ENCODE data around the gene FBXO21. TPM values are rescaled to one million over a fixed set of nuclear protein-coding genes. Genes with fewer than 3 reads are reported as not detected.

FBXO21 gene
- total and polyA plus RNA-seq, 2 experiments from 2014 or later, result 46.3 to 84.2 TPM

GRCh38 chr12:117140397-117141096 is 49.7 kb downstream of the FBXO21 start:
- H3K9me2 ChIP-seq (ENCODE audit: insufficient read depth), result no peaks in the 10 kb centered on the region
- H4K20me1 ChIP-seq (replicated peaks; ENCODE audit: insufficient read depth), result no peaks in the 10 kb centered on the region
- ATAC-seq (peak; percentile 15; the same call in 2 of the 3 replicates), DNase-seq (ENCODE audit: low spot score) (no peak)
- no peak overlapping the region for H3K4me2 ChIP-seq
- H3F3A ChIP-seq (replicated peaks; ENCODE audit: low read depth), result no peaks in the 10 kb centered on the region; the same call in 1 of the 2 replicates
- Mint-ChIP-seq H3K27ac (no peak overlapping the region), H3K4me3 (no peak overlapping the region), H3K36me3 (ENCODE audit: low read depth) (peaks cover 12% of the 10 kb centered on the region), H3K9me3 (no peaks in the 10 kb centered on the region), H3K4me1 (peaks cover 7% of the 10 kb centered on the region; the same call in 2 of the 3 replicates), H3K27me3 (ENCODE audit: insufficient read depth, low read depth, poor library complexity) (peaks cover 4% of the 10 kb centered on the region)
- no peaks in the 10 kb centered on the region for H3K4me1 ChIP-seq (ENCODE audit: insufficient read depth)
- no peak overlapping the region for H2AFZ ChIP-seq
- no peaks in the 10 kb centered on the region for H3K27me3 ChIP-seq (ENCODE audit: insufficient read depth)
- no peaks in the 10 kb centered on the region for H3K79me2 ChIP-seq (replicated peaks; ENCODE audit: insufficient read depth)
- TF ChIP-seq JUNB (IDR thresholded peaks at IDR 0.05; ENCODE audit: unreplicated experiment), result no peak
- TF ChIP-seq STAT1 (IDR thresholded peaks at IDR 0.05; ENCODE audit: unreplicated experiment), result no peak
- TF ChIP-seq, protein P1, sequence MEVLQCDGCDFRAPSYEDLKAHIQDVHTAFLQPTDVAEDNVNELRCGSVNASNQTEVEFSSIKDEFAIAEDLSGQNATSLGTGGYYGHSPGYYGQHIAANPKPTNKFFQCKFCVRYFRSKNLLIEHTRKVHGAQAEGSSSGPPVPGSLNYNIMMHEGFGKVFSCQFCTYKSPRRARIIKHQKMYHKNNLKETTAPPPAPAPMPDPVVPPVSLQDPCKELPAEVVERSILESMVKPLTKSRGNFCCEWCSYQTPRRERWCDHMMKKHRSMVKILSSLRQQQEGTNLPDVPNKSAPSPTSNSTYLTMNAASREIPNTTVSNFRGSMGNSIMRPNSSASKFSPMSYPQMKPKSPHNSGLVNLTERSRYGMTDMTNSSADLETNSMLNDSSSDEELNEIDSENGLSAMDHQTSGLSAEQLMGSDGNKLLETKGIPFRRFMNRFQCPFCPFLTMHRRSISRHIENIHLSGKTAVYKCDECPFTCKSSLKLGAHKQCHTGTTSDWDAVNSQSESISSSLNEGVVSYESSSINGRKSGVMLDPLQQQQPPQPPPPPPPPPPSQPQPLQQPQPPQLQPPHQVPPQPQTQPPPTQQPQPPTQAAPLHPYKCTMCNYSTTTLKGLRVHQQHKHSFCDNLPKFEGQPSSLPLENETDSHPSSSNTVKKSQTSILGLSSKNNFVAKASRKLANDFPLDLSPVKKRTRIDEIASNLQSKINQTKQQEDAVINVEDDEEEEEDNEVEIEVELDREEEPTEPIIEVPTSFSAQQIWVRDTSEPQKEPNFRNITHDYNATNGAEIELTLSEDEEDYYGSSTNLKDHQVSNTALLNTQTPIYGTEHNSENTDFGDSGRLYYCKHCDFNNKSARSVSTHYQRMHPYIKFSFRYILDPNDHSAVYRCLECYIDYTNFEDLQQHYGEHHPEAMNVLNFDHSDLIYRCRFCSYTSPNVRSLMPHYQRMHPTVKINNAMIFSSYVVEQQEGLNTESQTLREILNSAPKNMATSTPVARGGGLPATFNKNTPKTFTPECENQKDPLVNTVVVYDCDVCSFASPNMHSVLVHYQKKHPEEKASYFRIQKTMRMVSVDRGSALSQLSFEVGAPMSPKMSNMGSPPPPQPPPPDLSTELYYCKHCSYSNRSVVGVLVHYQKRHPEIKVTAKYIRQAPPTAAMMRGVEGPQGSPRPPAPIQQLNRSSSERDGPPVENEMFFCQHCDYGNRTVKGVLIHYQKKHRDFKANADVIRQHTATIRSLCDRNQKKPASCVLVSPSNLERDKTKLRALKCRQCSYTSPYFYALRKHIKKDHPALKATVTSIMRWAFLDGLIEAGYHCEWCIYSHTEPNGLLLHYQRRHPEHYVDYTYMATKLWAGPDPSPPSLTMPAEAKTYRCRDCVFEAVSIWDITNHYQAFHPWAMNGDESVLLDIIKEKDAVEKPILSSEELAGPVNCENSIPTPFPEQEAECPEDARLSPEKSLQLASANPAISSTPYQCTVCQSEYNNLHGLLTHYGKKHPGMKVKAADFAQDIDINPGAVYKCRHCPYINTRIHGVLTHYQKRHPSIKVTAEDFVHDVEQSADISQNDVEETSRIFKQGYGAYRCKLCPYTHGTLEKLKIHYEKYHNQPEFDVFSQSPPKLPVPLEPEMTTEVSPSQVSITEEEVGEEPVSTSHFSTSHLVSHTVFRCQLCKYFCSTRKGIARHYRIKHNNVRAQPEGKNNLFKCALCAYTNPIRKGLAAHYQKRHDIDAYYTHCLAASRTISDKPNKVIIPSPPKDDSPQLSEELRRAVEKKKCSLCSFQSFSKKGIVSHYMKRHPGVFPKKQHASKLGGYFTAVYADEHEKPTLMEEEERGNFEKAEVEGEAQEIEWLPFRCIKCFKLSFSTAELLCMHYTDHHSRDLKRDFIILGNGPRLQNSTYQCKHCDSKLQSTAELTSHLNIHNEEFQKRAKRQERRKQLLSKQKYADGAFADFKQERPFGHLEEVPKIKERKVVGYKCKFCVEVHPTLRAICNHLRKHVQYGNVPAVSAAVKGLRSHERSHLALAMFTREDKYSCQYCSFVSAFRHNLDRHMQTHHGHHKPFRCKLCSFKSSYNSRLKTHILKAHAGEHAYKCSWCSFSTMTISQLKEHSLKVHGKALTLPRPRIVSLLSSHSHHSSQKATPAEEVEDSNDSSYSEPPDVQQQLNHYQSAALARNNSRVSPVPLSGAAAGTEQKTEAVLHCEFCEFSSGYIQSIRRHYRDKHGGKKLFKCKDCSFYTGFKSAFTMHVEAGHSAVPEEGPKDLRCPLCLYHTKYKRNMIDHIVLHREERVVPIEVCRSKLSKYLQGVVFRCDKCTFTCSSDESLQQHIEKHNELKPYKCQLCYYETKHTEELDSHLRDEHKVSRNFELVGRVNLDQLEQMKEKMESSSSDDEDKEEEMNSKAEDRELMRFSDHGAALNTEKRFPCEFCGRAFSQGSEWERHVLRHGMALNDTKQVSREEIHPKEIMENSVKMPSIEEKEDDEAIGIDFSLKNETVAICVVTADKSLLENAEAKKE (CRISPR knock-in tag; IDR thresholded peaks at IDR 0.05), result no peak
- TF ChIP-seq NANOG (IDR thresholded peaks at IDR 0.05; ENCODE audit: borderline replicate concordance), result no peak
- no peak for TF ChIP-seq CTCF (conservative IDR thresholded peaks at IDR 0.05; ENCODE audit: low read depth in 2 of 2)
- H3K27ac ChIP-seq (ENCODE audit: low read depth), result no peak overlapping the region
- no peaks in the 10 kb centered on the region for H3K36me3 ChIP-seq (ENCODE audit: insufficient read depth)
- no peak overlapping the region for H3K4me3 ChIP-seq
